GM18861 (cell line): Measurements from ENCODE around the gene UVRAG.

Experiments
- ATAC-seq: cut with Tn5 transposase; IDR thresholded peaks from one replicate; pipeline ENCODE4 v1.9.1; 2021; ENCODE audit not compliant: unreplicated experiment

The UVRAG gene

DNA sequence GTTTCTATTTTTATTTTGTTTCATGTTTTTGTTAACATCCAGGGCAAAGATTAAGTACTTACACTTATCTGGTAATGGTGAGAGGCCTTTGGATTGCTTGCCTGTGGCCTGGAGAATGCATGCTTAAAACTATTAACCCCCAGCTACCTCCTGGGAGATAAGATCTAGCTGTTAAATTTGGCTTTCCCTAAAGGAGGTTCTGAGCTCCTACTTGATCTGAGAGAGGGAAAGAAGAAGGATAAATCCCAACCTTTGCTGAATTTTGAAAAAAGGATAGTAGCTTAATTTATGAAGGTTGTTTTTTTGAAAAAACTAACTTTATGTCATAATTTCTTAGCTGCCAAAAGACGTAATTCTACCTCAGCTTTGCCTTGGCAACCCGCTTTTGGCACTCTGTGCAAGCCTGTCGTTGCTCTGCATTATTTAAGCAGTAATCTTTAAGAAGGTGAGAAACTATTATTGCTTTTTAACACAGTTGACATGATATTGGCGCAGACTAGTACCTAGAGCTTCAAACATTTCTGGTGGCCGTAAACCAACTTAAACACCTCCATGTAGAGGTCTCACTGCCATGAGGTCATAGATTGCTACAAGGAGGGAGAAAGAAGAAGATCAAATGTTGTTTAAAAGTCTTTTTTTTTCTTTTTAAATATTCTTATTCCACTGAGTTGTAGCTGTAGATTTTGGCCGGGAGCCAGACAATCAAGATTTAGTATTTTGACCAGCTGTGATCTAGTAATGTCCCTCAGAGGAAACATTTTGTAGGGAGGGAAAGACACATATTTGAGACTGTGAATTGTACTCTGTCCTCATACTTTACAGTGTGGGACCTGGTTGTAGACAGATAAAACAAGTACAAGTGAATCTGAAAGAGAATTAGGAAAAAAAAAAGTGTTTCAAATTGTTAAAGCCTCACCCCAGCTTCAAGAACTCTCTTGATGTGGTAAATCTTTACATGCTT is 316.9 kb downstream of the UVRAG start:
- no peak for ATAC-seq

DNA sequence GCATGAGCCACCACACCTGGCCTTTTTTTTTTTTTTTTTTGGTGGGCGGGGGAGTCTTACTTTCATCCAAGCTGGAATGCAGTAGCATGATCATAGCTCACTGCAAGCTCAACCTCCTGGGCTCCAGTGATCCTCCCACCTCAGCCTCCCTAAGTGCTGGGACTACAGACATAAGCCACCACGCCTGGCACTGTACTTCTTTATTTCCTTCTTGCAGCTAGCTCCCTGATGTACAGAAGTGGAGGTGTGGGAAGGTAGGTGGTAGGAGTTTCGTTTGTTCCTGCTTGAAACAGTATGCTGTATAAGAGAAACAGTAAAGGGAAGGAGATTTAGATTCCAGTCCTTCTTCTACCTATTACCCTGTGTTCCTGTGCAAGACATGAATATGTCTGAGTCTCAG is 319.2 kb downstream of the UVRAG start:
- no peak for ATAC-seq

DNA sequence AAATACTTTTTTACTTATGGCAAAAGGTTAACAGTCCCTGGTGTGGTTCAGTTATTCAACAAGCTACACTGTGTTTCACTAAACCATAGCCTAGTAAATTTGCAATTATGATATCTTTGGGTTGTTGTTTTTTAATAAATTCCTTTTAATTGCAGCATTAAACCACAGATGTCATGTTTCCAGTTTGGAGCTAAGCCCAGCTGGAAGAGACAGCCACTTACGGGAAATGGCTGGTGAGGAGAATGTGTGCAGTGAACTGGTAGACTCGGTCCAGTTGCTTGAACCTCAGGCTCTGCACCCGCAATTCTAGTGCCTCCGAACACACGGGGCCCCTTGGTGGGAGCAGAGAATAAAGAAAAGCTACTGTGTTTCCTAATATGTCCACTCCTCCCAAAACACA is 320.5 kb downstream of the UVRAG start:
- no peak for ATAC-seq

DNA sequence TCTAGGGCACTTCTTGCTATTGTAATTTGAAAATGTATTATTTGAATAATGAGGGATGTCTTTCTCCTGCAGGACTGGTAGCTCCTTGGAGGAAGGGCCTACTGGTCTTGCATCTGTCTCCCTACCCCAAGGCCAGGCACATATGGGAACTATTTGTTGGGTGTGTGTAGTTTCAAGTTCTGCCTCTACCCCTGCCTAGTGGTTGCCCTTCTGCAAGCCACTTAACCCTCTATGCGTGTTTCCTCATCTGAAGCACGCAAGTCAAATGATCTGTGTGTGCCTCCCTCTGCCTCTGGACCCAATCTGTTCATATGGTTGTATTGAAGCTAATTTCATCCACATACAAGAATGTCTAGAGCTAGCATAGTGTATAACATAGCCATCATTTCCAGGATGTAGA is 324.3 kb downstream of the UVRAG start:
- ATAC-seq = no peak

DNA sequence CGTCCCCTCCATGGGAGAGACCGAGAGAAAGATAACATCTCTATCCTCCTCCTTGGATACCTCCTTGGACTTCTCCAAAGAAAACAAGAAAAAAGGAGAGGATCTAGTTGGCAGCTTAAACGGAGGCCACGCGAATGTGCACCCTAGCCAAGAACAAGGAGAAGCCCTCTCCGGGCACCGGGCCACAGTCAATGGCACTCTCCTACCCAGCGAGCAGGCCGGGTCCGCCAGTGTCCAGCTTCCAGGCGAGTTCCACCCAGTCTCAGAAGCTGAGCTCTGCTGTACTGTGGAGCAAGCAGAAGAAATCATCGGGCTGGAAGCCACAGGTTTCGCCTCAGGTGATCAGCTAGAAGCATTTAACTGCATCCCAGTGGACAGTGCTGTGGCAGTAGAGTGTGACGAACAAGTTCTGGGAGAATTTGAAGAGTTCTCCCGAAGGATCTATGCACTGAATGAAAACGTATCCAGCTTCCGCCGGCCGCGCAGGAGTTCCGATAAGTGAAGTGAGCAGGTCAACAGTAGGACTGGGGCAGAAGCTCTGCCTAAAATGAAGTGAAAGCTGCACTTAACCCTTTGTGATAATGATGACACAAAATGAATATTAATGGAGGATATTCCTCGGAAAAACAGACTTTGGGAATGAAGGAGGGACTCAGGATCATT is 326.0 kb downstream of the UVRAG start:
- no peak for ATAC-seq

DNA sequence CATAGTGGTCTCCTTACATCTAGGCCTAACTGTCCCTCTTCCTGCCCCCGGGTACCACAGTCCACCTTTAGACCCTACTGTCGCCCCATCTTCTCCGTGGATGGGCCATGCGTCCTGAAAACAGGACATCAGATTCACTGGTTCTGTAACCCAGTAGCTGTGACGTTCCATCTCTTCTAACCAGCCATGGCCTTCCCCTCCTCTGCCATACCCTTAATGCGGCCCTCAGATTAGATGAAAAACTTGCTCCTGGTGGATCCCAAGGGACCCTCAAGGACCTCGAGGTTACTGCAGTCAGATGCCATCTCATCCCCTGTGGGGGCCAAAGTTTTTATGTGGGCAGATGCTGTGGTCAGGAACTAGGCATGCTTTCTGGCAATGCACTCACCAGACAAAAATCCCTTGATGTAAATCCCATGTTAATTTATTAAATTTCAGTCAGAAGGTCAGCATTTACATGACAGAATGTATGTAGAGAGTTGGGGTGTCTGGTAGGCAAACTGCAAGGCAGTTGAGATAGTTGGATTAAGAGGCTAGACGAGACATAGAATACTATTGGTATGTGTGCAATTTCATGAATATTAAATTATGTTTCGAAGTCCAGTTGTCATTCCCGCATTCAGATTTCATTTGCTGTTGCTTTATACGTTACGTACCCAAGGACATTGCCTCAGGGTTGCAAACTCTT is 327.0 kb downstream of the UVRAG start:
- ATAC-seq = no peak

DNA sequence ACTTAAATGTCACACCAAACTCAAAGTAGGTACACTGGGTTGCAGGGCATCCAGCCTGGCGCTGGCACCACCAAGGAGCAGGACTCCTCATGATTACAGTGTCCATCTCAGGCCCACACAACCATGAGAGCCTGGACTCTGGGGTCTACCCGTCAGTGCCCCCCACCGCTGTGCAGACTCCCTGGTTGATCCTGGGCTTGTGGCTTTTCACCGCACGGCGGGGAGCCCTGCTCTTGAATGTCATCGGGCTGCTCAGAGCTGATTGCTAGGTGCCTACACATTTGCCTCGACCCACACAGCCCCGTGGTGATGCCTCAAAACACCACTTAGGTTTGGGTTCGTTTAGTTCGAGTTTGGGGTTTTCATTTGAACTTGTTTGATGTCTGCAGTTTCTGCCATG is 328.3 kb downstream of the UVRAG start:
- no peak for ATAC-seq

DNA sequence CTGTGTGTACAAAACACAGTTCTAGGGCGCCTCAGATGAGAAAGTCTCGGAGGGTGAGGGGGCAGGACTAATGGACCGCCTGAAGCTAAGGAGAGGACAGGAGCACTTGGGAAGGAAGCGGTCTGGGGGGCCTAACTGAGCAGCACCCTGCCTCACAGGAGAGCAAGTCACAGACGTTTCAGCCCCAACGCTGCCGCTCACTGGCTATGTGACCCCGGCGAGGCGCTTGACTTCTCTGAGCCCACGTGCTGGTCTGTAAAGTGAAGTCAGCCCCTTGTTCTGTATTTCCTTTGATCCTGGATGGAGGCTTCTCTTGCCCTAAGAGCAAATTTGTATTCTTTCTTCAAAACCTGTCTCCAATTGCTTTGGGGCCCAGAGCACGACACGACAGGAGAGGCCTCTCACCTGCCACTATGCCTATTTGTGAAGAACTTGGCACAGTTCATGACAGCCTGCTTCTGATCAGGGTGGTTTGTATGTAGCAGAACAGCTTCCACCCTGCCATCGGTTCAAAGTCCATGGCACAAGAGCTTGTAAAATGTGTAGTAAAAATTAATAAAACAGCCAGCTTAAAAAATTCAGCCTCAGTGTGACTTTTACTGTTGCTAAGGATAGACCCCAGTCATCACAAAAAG is 332.2 kb downstream of the UVRAG start:
- no peak for ATAC-seq

DNA sequence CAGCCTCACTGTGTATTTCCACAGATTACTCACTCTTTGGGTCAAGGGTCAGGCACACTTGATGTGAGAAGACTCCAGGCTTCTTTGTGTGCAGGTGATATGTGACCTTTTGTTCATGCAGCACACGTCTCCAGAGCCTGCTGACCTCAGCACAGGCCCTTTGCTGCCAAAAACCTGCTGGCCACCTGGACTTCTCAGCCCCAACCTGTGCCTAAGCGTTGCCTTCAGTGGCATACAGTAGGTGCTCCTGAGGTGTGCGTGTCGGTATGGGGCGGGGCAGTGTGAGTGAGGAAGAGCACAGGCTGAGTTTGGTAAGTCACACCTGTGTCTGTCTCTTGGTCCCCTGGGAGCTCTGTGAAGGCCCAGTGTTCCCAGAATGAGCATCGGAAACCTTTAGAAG is 333.2 kb downstream of the UVRAG start:
- ATAC-seq = no peak

DNA sequence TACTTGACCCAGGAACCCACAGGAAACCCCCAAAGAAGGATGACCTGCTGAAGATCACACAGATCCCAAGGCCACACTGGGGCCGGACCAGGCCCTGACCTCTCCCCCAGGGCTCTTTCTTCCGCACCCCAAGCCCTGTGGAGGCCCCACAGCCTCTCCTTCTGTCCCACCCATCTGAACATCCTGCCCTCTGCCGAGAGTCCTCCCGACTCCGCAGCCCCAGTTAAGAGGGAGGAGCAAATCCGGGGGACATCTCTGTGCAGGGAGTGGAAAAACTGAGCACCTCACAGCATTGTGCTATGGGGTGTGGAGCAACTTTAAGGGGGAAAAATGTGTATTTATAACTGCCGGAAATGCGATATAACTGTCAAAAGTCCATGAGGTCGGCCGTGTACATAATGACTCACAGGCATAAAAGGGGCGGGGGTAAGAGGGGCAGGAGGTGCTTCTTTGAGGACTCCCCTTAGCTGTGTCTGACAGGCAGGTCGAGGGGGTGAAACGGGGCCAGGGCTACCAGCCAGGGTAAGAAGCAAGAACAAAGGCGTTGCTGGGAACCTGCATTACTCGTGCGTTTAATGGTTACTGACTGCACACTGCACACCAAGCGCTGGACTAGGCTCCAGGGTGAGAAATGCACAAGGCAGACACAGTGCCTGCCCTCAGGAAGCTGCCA is 334.1 kb downstream of the UVRAG start:
- no peak for ATAC-seq

DNA sequence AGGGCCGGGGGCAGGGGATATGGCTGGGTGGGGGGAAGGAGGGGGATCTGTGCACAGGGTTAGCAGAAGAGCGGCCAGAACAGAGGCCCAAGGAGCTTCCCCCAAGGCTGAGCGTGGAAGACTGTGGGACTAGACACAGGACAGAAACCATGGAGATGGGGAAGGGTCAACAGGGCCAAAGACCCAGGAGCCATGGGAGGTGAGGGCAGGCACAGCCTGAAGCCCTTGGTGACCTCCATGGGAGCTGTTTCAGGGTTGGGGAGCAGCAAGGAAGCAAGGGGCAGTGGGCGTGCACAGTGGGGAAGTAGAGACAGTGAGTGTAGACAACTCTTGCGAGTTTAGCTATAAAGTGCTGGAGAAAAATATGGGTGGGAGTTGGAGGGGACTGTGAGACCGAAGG is 334.7 kb downstream of the UVRAG start:
- ATAC-seq = no peak

DNA sequence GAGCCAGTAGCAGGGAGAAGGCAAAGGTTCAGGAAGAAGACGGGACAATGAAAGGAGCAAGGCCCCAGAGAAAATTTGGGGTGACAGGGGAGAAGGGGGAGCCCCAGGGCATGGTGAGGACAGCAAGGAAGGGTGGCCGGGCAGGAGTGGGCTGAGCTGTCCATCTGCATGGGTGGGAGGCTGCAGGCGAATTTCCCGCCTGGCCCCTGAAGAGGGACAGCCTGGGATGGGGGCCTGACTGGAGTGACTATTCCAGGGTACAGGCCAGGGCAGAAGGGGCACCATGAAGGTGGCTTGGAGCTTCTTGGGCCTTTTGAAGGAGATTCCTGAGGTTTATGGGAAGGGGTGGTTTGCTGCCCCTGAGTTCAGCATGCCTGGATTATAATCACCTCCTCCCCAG is 335.1 kb downstream of the UVRAG start:
- ATAC-seq = no peak

DNA sequence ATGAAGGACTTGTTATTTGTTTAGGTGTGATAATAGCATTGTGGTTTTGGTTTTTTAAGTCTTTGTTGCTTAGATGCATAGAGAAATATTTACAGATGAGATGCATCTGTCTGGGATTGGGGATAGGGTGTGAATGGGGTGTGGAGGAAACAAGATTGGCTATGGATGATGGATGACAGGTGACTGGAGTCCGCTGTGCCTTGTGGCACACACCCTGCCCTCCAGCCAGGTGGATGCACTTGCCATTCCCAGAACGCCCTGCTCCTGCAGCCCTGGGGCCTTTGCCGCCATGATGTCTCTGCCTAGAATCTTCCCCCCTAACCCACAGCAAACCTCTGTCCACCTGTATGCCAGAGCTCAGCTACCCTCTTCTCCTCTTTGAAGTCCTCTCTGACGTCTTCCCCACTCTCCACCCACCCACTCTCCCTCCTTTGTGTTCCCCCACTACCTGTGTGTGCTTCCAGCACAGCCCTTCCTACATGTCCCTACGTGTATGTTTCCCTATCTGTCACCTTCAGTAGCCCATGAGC is 336.6 kb downstream of the UVRAG start:
- no peak for ATAC-seq

DNA sequence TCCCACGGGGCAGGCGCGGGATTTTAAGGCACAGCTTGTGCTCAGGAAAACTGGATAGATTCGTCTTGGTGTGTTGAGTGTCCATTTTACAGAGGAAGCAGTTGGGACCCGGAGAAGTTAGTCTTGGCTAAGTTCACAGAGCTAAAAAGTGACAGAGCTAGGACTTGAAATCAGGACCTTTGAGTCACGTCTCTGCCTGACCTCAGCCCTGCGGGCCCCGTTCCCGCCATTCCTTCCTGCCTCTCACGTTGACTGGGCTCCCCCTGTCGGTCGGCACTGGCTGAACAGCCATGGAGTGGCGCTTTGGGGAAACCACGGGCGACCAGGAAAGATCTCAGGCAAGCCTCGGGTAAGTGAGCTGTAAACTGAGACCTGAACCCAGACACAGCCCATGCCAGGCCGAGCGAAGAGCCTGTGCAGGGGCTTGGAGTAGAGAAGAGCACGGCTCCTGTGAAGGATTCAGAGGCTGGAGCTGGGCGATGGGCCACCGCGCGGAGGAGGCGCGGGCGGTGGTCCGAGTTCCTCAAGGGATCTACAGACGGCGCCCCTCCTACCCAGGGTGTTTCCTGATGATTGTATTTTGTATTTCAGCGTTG is 337.2 kb downstream of the UVRAG start:
- peak; percentile 46 for ATAC-seq

DNA sequence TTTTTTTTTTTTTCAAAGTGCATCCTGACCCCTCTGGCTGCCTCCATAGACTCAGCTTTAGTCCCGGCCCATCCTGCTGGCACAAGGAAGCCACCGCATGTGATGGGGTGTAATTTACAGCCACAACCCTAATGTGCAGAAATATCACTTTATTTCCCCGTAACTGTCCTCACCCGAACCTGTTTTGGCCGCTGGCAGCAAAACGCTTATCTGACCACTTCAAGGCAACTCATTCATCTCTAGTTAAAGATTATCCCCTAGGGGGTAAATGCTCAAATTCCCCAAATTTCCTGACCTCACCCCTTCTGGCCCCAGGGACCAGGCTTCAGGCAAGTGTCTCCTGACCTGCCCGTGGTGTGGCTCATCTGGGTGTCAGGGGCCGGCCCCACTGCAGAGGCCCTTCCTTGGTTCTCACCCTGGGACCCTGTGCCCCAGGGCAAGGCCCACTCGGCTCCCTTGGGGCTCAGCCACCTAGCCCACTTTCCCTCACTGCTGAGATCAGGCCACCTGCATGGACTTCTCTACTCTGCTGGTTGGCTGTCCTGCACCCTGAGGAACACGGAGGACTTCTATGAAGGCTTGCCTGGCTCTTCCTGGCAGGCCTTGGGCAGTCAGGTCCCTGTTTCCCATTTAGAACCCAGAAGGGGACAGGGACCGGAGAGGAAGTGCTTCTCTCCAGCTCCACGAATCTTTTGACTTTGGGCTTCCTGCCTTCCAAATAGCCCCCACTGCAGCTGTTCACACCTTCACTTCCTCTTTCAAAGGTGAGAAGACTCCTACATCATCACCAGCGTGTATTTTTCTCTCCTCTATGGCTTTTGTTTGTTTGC is 337.9 kb downstream of the UVRAG start:
- peak; percentile 39 for ATAC-seq

DNA sequence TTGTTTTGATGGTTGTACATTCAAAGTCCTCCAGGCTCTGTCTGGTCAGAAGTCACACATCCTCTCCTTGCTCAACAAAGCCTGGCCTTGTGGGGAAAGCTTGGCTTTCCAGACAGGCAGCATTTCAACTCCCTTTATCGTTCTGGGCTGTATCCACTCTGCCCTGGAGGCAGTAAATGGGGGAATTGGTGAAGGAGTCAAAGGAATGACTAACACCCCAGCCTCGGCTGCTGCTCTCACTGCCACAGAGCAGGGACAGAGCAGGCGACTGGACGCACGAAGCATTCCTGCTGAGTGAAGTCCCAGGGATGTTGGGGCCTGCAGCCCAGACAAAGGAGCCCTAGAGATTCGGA is 338.5 kb downstream of the UVRAG start:
- ATAC-seq = no peak

DNA sequence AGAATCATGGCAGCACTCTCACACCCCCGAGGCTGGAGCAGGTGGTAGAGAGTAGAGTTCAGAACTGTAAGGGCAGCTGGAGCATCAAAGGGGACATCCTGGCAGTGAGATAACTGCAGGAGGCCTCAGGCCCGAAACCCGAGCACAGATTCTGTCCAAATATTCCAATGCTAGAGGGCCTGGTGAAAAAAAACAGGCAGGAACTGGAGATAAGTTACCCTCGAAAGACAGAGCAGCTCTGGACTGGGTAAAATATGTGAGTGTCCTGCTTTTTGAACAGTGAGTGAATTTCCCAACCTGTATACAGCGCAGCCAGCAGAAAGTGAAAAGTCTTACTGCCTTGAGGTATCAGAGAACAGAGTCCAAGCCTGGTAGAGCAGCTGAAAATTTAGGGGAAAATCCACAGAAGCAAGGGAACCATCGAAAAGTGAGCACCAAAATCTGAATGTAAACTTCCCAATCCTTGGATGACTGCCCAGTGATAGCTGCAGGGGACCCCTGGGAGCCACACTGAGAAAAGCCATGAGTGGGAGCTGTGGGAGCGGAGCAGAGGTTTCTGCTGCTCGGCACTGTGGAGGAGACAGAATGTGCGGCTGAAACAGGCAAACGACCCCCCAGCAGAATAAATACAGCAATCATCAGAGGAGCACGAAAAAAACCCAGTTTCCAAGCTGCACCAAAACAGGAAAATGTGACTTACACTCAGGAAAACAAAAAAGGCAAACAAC is 340.7 kb downstream of the UVRAG start:
- ATAC-seq = no peak

DNA sequence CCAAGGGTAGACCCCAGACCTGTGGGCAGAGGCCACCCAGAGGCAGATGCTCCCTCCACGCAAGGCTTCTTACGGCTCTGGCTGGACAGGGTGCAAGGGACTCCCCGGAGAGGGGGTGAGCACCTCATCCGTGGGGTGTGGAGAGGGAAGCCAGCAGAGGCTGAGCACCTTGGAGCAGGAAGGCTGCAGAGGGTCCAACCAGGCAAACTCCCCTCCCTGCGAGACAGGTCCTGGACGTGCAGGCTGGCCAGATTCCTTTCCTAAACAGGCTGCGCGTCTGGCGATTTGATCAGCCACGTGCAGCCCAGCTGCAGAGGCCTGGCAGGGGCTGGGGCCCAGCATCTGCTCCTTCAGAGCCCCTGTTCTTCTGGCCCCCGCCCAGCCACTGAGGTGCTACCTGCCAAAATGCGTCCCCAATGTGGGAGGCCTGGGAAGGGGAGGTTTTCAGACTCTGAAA is 342.0 kb downstream of the UVRAG start:
- no peak for ATAC-seq

DNA sequence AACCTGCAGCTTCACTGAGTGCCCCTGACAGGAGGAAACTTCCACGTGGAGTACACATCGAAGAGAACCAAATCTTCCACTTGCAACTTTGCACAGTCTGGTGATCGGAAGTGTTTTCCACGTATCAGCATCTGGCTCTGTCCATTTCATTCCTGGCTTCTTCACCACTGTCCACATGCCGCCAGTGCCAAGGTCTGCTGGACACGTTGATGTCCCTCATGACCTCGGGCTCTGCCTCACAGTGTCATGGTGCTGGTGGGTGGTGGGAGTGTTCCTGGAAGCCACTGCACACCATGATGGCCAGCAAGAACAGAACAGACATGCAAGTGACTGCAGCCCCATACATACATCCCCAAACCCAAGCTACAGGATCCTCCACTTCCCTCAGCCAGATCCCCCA is 342.9 kb downstream of the UVRAG start:
- ATAC-seq = no peak
